ENCODE measurements around the gene CEMIP2.
"Not testable (repeated sequence)": the region's sequence is repeated elsewhere in the genome, so short reads cannot be mapped to it uniquely, and the experiment has no call there.

The CEMIP2 gene

GRCh38 chr9:71716138-71716909, 52.0 kb downstream of the CEMIP2 start:
- DNase-seq = no peak

GRCh38 chr9:71710856-71711255, 57.5 kb downstream of the CEMIP2 start:
- DNase-seq = no peak

- no peak for DNase-seq
Observed at GRCh38 chr9:71710201-71710600, 58.1 kb downstream of the CEMIP2 start.

- no peak for DNase-seq
Observed at GRCh38 chr9:71709384-71709783, 58.9 kb downstream of the CEMIP2 start.

GRCh38 chr9:71706176-71706575, 62.1 kb downstream of the CEMIP2 start:
- DNase-seq = no peak

- no peak for DNase-seq
Observed at GRCh38 chr9:71704796-71705195, 63.5 kb downstream of the CEMIP2 start.

GRCh38 chr9:71703172-71703872, 65.0 kb downstream of the CEMIP2 start:
- no peak for DNase-seq

- no peak for DNase-seq
Observed at GRCh38 chr9:71697882-71698281, 70.4 kb downstream of the CEMIP2 start.

GRCh38 chr9:71694332-71694731, 74.0 kb downstream of the CEMIP2 start:
- DNase-seq = no peak

GRCh38 chr9:71693607-71694006, 74.7 kb downstream of the CEMIP2 start:
- no peak for DNase-seq

- DNase-seq = no peak
Observed at GRCh38 chr9:71692337-71692736, 76.0 kb downstream of the CEMIP2 start.

- DNase-seq = not testable (repeated sequence)
Observed at GRCh38 chr9:71691576-71691975, 76.7 kb downstream of the CEMIP2 start.

- DNase-seq = no peak
Observed at GRCh38 chr9:71690689-71691435, 77.5 kb downstream of the CEMIP2 start.

GRCh38 chr9:71690063-71690688, 78.1 kb downstream of the CEMIP2 start:
- no peak for DNase-seq

- no peak for DNase-seq
Observed at GRCh38 chr9:71687676-71688075, 80.6 kb downstream of the CEMIP2 start.

GRCh38 chr9:71685988-71686387, 82.3 kb downstream of the CEMIP2 start:
- DNase-seq = no peak

- no peak for DNase-seq
Observed at GRCh38 chr9:71685394-71685793, 82.9 kb downstream of the CEMIP2 start.

- DNase-seq = no peak
Observed at GRCh38 chr9:71684566-71684965, 83.7 kb downstream of the CEMIP2 start.

- DNase-seq = peak in 26 of 51 donors; percentile 2 to 38 (median 16)
Observed at GRCh38 chr9:71683598-71684235, 84.6 kb downstream of the CEMIP2 start.

GRCh38 chr9:71681708-71682272, 86.5 kb downstream of the CEMIP2 start:
- no peak for DNase-seq

GRCh38 chr9:71681104-71681707, 87.1 kb downstream of the CEMIP2 start:
- no peak for DNase-seq

All from hypothalamus (tissue), 51 donors.